K562 treated with DMSO at 1 percent for 12 hours (cell line): ENCODE data around the gene FALEC. TPM values are rescaled to one million over a fixed set of nuclear protein-coding genes. Genes with fewer than 3 reads are reported as not detected.

Experiments
- total RNA-seq: library from RNA; unstranded; fragments of 300-600 nt; gene quantifications from 2 replicates; pipeline ENCODE4 v1.2.3, GENCODE V29; 2022; ENCODE audit not compliant: insufficient read depth

FALEC gene
- total RNA-seq = not detected in 2 replicates

GRCh38 chr1:150515328-150516049 lies at the start of gene FALEC:
TSS of gene FALEC (plus strand) at chr1:150515752.

GRCh38 chr1:150486966-150487762 lies 28.4 kb upstream of the FALEC start, which contains the start of gene TARS2:
TSS of gene TARS2 (plus strand) at chr1:150487419. CDS start at chr1:150487451, 32 bp downstream.

DNA sequence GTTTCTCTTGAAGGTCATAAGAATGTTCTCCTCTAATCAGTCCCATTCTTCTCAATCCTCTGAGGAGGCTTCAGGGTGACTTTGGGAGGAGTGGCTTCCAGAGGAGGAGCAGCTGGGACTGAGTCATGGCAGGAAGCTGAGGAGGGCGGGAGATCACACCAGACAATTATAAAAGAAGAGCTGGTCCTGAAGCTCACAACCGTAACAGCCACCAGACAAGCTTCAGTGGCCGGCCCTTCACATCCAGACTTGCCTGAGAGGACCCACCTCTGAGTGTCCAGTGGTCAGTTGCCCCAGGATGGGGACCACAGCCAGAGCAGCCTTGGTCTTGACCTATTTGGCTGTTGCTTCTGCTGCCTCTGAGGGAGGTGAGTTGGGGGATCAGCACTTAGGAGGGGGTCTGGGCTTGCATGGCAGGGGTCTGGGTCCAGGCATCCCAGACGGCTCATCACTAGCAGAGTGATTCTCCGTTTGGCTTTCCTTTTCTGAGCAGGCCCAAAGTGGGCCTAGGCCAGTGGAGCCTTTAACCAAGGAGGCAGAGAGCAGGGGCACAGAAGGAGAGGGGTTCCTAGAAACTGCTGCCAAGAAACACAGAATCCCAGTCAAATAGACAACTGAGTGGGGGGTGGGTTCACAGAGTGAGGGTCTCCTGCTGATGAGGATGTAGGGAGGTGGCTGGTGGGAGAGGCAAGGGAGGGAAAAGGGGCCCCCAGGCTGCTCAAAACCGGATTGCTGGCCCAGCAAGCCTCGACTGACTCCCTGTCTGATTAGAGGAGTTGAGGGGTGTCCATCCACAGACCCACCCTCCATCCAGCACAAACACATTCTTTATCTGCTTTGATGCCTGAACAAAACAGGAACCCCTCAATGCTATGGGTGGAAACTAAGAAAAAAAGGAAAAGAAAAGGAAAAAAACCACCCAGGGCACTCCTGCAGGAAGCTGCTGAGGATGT lies 7.4 kb upstream of the FALEC start, which contains the start of gene ECM1:
TSS of gene ECM1 (plus strand) at position 198 of the 953 bp plus-strand sequence. CDS start at position 299, 101 bp downstream.

GRCh38 chr1:150548632-150549495 lies 33.3 kb downstream of the FALEC start, which contains the start of gene ADAMTSL4:
TSS of gene ADAMTSL4 (plus strand) at chr1:150549408. CDS start at chr1:150552289, 2,881 bp downstream.

DNA sequence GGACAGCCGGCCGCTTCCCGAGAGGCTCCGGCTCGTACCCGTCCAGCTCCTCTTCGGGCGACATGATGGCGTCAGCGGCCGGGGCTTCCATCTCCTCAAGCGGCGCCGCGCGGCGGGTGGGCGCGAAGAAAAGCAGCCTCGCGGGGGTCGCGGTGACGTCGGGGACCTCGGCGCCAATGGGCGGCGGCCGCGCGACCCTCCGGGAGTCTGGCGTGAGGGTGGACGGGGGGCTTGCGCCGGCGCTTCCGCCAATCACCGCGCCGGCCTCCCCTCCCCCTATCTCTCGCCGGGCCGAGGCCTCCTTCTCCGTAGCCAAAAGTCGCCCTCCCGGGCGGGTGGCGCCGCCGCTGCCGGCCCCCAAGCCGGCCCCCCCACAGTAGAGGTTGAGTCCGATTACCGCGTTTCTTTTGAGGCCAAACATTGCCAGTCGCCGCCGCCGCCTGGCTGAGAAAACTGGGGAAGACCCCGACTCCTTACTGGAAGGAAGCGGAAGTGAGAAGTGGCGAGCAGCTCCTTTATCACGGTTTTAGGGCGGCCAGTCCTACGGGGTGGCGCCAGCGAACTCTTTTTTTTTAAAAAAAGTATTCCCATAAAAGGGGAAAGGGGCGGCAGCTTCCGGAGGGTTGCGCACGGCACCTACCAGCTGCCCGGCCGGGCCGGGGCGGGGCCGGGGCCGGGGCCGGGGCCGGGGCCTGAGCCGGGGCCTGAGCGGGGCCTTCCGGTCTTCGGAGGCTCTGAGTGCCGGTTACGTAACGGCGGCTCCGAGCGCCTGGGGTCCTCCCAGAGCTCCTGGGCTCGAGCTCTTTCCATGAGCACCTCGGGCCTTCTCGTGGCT lies 63.8 kb downstream of the FALEC start, which contains the start of gene MCL1:
TSS of gene MCL1 (minus strand) at position 501 of the 835 bp plus-strand sequence. CDS start at position 421, 80 bp downstream.

Other genes starting within 250 kb of the FALEC start
- gene APH1A, start 246.7 kb upstream of the FALEC start, total RNA-seq = 95.7 and 98.4 TPM in 2 replicates
- 1.2 and 2.8 TPM in 2 replicates for gene C1orf54, start 243.0 kb upstream of the FALEC start, total RNA-seq
- gene CIART, start 233.2 kb upstream of the FALEC start, total RNA-seq = 0.38 TPM in 1 of 2 replicates, not detected in the other
- gene MRPS21, start 221.9 kb upstream of the FALEC start, total RNA-seq = 56.4 and 63.0 TPM in 2 replicates
- gene PRPF3, start 194.2 kb upstream of the FALEC start, total RNA-seq = 19.1 and 35.8 TPM in 2 replicates
- gene RPRD2, start 151.6 kb upstream of the FALEC start, total RNA-seq = 3.7 and 20.0 TPM in 2 replicates
- 43.1 and 48.3 TPM in 2 replicates for gene TARS2, start 28.3 kb upstream of the FALEC start, total RNA-seq
- gene ECM1, start 7.6 kb upstream of the FALEC start, total RNA-seq = 16.6 and 26.1 TPM in 2 replicates
- gene ADAMTSL4, start 33.7 kb downstream of the FALEC start, total RNA-seq = 48.9 and 92.8 TPM in 2 replicates
- gene MCL1, start 63.9 kb downstream of the FALEC start, total RNA-seq = 39.2 and 95.7 TPM in 2 replicates
- 124 and 135 TPM in 2 replicates for gene ENSA, start 113.9 kb downstream of the FALEC start, total RNA-seq
- gene GOLPH3L, start 181.4 kb downstream of the FALEC start, total RNA-seq = 10.3 and 28.4 TPM in 2 replicates
- gene HORMAD1, start 205.1 kb downstream of the FALEC start, total RNA-seq = not detected in 2 replicates